ENCODE measurements around the gene PACSIN1.

Gene PACSIN1

DNA sequence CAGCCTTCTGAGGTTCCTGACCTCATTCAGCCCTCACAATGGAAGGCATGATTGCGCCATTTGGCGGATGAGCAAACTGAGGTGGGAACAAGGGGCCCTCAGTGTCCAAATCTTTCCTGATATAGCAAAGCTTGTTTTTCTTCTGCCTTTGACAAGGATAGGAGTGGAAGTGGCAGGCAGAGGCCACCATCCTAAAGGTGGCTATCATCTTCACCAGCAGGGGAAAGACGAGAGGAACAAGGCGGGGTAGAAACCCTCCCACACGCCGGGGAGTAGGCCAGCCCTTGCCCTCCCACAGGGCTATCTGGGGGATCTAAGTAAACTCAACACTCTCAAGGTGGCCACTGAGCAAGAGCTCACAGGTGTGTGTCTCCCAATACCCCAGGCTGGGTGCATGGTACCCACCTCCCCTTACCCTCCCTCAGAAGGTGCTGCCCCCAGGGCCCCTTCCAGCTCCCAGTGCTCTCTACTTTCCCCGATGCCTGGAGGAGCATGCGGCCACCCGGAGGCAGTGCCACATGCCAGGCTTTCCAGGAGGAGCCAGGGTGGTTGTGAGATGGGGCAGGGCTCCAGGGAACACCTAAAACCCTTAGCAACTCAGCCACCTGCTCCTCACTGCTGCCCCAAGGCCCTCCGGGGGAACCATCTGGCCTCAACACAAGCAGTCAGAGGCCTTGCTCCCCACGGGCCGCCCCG lies 79.0 kb downstream of the PACSIN1 start:
- DNase-seq (ENCODE audit: low read depth) = no peak

- no peak for DNase-seq (ENCODE audit: low read depth)
Measured at GRCh38 chr6:34546551-34547321, 80.9 kb downstream of the PACSIN1 start.

GRCh38 chr6:34547701-34548644 lies 82.1 kb downstream of the PACSIN1 start:
- DNase-seq (ENCODE audit: low read depth) = no peak

DNA sequence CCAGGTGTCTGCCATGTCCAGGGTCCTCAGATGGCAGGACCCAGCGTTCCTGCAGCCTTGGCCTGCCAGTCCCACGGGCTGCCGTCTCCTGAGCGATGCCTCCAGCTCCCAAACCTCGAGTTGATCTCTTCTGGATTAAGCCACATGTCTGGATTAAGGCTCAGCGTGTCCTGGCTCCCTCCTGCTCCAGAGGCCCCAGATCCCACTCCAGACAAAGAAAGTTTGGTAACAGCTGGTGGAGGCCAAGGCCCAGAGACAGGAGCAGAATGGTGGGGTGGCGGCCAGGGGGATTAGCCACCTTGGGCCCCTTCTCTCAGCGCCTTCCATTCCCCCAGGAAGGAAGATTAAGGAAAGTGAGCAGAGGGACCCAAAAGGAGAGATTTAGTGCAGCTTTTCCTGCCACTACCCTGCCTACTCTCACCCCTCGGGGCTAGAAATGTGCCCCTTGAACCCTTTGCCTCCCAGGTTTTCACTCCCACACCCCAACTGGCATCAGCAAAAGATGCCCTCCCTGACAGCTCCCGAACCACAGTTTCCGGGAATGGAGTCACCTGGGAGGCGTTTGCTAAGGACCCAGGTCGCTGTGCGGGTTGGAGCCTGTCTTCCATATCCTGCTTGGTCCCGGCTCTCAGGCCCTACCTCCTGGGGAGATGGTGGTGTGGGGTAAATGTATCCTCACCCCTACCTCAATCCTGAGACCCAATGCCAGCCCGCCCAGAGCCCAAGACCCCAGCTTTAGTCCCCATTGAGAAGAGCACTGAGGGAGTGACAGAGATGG lies 83.3 kb downstream of the PACSIN1 start:
- no peak for DNase-seq (ENCODE audit: low read depth)

- no peak for DNase-seq (ENCODE audit: low read depth)
Measured at GRCh38 chr6:34549804-34550202, 83.9 kb downstream of the PACSIN1 start.

DNA sequence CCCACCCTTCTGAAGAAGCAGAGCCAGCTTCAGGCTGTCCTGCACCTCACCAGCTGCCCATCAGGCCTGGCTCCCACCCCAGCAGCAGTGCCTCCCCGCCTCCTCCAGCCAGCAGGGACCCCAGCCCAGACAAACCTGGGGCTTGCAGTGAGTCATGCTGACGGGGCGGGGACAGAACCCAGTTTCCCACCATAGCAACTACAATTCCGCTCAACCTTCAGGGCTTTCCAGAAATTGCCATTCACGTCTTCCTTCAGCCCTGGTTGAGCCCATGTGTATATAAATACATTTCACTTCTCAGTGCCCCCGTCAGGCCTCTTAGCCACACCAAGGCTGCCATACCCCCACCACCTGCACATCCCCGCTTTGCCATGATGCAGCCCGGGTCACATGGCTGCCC lies 85.8 kb downstream of the PACSIN1 start:
- no peak for DNase-seq (ENCODE audit: low read depth)

DNA sequence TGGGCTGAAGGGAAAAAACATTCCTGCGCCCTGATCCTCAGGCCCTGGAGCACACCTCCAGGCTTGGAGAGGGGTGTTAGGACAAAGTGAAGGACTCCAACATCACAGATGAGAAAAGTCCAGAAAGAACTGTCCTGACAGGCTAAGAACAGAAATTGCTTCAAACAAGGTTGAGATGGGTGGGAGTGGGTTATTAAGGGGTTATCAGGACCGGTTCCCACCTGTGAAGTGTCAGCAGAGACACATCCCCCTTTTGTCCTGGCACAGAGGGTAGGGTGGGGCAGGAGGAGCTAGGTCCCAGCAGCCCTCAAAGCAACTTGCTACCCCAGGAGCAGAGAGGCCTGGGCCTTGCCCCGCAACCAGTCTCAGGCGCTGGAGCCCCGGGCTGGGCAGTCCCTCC lies 86.7 kb downstream of the PACSIN1 start:
- DNase-seq (ENCODE audit: low read depth) = no peak

DNA sequence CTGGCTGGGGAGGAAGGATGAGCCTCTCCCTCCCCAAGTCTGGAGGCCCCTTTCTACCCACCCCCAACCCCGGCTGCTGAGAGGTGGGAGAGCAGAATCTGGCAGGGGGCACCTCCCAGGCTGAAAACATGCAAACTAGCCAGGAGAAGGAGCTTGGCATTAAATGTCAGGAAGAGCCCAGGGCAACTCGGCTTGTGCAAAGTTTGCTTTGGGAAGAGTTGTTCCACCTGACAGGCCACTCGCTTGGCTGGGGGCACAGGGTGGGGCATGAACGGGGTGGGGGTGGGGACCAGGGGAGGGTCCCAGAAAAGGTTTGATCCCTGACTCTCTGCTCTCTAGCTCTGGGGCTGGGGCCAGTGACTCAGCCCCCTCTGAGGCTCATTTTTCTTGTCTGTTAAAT lies 87.3 kb downstream of the PACSIN1 start:
- no peak for DNase-seq (ENCODE audit: low read depth)

DNA sequence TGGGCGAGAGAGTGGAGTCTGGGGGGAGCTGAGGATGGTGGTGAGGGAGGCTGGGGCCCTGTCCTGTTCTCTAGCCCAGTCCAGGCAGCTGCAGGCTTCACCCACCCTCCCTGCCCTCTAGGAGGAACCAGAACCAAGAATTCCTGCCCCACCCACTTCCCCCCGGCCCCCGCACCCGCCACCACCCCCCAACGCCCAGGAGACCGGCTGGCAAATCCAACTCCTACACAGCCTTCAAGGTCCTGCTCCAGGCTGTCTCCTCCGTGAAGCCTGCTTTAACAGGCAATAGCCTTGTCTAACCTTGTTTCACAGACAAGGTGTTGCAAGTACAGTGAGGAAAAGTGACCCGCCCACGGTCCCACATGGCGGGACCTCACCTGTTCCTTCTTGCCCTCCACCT lies 87.9 kb downstream of the PACSIN1 start:
- no peak for DNase-seq (ENCODE audit: low read depth)

DNA sequence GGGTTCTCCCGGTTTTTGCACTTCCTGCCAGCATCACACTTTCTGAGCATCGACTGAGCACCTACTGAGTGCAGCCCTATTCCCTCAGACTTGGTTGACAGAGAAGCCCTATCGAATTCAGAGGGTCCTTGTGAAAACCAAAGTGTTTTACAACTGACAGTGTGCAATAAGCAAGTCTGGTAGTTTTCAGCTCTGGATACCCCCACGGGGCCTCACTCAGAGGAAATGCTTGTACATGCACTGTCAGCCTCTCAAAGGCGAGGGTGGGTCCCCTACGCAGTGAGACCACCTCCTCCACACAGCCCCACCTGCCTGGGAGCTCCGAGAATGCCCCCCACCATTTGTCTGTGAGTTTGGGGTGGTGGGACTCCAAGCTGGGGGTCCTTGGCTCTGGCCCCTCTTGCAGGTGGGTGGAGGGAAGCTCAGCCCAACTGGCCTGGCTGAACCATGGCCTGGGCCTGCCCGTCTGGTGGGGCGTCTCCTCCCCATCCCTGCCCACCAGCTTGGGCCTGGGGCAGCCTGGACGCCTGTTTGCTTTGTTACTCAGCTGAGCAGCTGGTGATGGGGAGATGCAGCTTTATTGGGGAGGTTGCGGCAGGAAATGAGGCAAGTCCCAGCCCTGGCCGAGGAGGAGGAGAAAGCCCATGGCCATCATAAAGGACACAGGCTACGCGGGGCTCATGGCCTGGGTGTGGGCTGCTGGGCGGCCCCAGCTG lies 88.6 kb downstream of the PACSIN1 start:
- DNase-seq (ENCODE audit: low read depth) = no peak

DNA sequence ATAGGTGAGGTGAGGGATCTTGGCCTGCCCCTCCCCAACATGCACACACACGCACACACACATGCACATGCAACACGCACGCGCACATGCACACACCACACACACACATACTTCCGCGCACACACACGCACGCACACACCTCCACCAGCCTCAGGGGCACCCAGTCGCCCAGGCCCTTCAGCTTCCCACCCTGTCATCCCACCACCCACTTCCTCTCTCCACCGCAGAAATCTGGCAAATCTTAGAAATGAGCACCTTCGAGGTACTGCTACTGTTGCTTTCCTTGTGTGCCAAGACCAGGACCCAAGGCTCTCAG lies 89.1 kb downstream of the PACSIN1 start:
- no peak for DNase-seq (ENCODE audit: low read depth)

GRCh38 chr6:34555328-34555727 lies 89.5 kb downstream of the PACSIN1 start:
- no peak for DNase-seq (ENCODE audit: low read depth)

- DNase-seq (ENCODE audit: low read depth) = no peak
Measured at GRCh38 chr6:34556031-34556471, 90.2 kb downstream of the PACSIN1 start, which contains the start of gene SPDEF. Gene SPDEF (minus strand): TSS chr6:34556329. CDS start chr6:34544455, 11,874 bp downstream.

GRCh38 chr6:34556493-34556892 lies 90.6 kb downstream of the PACSIN1 start:
- DNase-seq (ENCODE audit: low read depth) = no peak

DNA sequence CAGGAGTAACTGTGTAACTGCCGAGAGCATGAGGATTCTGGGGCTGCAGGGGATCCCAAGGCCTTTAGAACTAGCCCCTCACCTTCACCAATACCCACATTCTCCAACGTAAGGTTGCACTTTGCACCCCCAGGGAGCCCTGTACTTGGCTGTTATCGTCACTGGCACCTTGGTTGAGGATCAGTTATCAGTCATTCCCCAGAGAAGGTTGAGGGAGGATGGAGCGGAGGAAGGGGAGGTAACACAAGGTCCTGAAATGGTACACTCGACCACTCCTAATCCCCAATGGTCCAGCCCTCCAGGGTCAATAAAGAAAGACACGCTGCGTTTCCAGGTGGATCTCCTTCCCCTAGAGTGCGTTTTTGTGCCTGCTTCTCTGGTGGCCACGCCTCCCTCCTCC lies 91.4 kb downstream of the PACSIN1 start:
- DNase-seq (ENCODE audit: low read depth) = no peak

DNA sequence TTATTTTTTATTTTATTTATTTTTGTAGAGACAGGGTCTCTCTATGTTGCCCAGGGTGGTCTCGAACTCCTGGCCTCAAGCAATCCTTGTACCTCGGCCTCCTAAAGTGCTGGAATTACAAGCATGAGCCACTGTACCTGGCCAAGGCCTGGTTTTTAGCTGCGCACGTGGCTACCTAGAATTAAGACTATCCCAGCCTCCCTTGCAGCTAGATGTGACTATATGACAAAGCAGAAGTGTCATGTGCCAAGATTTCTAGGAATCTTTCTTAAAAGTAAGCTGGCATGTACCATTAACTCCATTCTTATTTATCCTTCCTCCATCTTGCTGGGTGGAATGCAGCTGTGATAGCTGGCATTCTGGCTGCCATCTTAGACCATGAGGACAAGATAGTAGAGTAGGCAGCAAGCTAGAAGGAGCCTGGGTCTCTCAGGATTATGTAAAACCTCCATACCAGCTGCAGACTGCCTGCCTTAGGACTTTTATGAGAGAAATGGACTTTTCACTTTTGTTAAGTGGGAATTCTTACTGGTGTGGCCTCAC lies 92.4 kb downstream of the PACSIN1 start:
- no peak for DNase-seq (ENCODE audit: low read depth)

DNA sequence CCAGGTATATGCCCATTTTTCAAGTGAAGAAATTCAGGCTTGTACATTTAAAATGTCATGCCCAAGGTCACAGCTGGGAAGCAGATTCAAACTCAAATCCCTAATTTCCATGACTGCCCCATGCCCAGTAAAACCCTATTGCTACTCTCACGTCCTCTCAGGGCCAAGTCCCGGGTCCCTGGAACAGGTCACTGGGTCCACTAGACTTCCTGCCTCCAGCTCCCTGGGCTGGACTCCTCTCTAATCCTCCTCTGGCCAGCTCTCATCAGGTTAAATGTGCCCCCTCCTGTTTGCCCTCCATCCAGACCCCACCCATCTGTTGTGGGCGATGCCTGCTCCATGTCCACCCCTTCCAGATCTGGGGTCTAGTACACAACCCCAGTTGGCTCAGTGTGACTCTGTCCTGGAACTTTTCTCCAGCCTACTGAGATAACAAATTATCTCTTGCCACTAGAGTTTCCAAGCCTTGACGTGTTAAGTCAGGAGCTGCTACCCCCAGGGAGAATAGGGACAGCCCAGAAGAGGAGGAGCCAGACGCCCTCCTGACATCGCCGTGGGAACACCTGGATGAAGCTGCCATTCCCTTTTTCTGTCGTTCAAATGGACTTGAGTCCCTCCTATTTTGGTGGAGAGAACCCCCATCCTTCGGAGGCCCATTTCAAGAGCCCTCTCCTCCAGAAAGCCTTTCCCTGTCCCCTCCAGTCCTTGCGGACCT lies 93.9 kb downstream of the PACSIN1 start:
- DNase-seq (ENCODE audit: low read depth) = no peak

DNA sequence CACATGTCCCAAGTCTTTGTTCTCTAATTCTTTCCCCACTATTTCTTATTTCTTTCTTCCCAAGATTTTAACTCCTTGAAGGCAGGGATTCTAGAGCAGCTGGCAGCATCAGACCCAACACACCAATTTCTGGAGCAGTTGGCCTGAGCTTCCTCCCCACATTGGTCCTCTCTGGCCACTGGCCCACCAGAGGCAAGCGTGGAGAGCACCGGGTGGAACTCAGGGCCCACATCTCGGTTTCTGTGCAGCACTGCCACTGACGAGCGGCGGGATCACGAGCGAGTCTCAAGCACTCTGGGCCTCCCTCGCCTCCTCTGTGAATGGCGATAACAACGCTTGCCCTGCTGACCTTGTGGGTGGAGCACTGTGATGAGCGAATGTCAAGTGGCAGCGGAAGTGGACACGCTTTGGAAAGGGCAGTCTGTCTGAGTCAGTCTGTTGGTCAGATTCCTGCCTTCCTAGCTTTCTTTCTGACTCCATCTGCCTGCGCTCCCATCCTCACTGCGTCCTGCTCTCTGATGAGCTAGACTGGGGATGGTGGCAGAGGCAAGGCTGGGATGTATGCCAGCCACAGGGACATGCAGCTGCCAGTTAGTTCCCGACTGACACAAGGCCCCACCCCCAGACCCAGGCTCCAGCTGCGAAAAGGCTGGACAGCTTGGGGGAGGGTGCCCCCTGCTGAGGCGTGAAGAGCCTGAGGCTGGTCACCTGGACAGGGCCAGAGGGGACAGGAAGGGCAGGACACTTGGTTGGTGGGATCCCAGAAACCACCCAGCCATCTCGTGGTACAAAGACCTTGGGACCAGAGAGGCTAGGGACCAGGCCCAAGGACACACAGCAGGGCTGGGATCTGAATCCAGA lies 94.7 kb downstream of the PACSIN1 start:
- DNase-seq (ENCODE audit: low read depth) = no peak

DNA sequence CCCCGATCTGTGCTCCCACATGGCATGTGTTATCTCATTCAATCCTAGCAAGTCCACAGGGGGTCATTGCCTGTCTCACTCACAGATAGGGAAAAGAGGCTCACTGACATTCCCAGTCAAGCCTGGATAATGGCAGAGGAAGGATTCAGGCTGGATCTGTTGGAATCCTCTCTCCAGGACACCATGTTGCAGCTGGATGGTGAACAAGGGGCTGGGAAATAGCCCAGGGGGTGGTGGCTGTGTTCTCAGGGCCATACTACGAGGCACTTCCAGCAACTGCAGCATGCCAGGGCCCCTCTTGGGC lies 95.3 kb downstream of the PACSIN1 start:
- DNase-seq (ENCODE audit: low read depth) = no peak

Measured in activated T-helper 1 cell treated with Interleukin-2 at 50 U/mL for 16 hours (primary cell).